ENCODE measurements around the gene VPS26B. TPM values are rescaled to one million over a fixed set of nuclear protein-coding genes. Genes with fewer than 3 reads are reported as not detected.
"Not testable (repeated sequence)": the region's sequence is repeated elsewhere in the genome, so short reads cannot be mapped to it uniquely, and the experiment has no call there.

VPS26B gene
- total RNA-seq, 1 donor from 2014 or later, result 26.9 TPM

DNA sequence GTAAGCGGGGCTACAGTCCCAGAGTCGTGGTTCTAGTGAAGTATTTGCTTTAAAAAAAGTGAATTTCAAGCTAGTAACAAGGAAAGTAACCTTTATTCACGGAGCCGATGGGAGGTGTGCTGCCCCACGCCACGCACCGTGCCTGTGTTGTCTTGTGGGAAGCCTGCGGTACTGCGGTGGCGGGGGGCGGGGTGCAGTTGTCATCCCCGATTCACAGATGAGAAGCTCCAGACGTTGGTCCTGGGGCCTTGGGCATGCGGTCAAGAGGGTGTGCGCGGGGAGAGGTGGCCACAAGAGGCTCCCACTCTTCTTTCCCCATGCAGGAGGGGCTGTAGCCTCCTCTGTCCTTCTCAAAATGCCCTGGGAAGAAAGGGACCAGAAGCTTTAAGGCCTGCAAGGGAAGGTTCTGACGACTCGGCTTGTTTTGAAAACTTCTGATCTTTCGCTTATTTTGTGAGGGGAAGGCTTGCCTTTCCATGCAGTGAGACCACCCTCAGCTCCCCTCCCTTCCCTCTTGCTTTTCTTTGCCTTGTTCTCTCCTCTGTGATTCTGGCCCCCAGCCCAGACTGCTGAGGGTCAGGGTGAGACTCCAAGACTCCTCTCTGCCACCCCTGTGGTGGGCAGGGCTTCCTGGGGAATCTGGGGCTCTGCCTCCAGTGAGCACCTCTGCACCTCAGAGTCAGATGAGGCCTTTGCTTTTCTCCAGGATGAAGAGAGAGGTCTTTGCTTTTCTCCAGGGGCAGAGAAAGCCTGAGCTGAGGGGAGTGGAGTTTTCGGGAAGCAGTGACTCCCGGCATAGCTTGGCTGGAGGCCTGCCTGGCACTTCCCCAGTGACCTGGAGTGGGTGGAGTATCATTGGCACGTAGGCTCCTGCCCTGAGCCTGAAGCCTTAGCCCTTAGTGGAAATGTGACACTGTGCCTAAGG lies 57.9 kb downstream of the VPS26B start:
- no peak for DNase-seq (ENCODE audit: low read depth)
- TF ChIP-seq, protein P1, sequence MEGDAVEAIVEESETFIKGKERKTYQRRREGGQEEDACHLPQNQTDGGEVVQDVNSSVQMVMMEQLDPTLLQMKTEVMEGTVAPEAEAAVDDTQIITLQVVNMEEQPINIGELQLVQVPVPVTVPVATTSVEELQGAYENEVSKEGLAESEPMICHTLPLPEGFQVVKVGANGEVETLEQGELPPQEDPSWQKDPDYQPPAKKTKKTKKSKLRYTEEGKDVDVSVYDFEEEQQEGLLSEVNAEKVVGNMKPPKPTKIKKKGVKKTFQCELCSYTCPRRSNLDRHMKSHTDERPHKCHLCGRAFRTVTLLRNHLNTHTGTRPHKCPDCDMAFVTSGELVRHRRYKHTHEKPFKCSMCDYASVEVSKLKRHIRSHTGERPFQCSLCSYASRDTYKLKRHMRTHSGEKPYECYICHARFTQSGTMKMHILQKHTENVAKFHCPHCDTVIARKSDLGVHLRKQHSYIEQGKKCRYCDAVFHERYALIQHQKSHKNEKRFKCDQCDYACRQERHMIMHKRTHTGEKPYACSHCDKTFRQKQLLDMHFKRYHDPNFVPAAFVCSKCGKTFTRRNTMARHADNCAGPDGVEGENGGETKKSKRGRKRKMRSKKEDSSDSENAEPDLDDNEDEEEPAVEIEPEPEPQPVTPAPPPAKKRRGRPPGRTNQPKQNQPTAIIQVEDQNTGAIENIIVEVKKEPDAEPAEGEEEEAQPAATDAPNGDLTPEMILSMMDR (IDR thresholded peaks at IDR 0.05; ENCODE audit: insufficient read depth, low read length, poor library complexity, severe bottlenecking), result no peak

GRCh38 chr11:134283461-134284230 lies 59.2 kb downstream of the VPS26B start:
- TF ChIP-seq, protein P1 (IDR thresholded peaks at IDR 0.05; ENCODE audit: insufficient read depth, low read length, poor library complexity, severe bottlenecking), result no peak
- no peak for DNase-seq (ENCODE audit: low read depth)

More for the DNA sequence above, 57.9 kb downstream of the VPS26B start:
- Histone ChIP-seq H3K36me3 (ENCODE audit: control insufficient read depth, insufficient read depth, low read length) (no peaks in the 10 kb centered on the region), H3K4me3 (ENCODE audit: low read depth, low read length) (no peak overlapping the region), H3K27me3 (ENCODE audit: control insufficient read depth, insufficient read depth, low read length) (peaks cover 12% of the 10 kb centered on the region)

GRCh38 chr11:134284349-134284748 lies 59.9 kb downstream of the VPS26B start:
- H3K36me3 ChIP-seq (ENCODE audit: control insufficient read depth, insufficient read depth, low read length); H3K27me3 ChIP-seq (ENCODE audit: control insufficient read depth, insufficient read depth, low read length); DNase-seq (ENCODE audit: low read depth); H3K4me3 ChIP-seq (ENCODE audit: low read depth, low read length): not testable (repeated sequence)

More at GRCh38 chr11:134283461-134284230, 59.2 kb downstream of the VPS26B start:
- Histone ChIP-seq H3K4me3 (ENCODE audit: low read depth, low read length) (no peak overlapping the region), H3K36me3 (ENCODE audit: control insufficient read depth, insufficient read depth, low read length) (no peaks in the 10 kb centered on the region), H3K27me3 (ENCODE audit: control insufficient read depth, insufficient read depth, low read length) (no peaks in the 10 kb centered on the region)

- TF ChIP-seq, protein P1 (IDR thresholded peaks at IDR 0.05; ENCODE audit: insufficient read depth, low read length, poor library complexity, severe bottlenecking), result no peak
- Histone ChIP-seq H3K36me3 (ENCODE audit: control insufficient read depth, insufficient read depth, low read length) (no peaks in the 10 kb centered on the region), H3K27me3 (ENCODE audit: control insufficient read depth, insufficient read depth, low read length) (no peaks in the 10 kb centered on the region), H3K4me3 (ENCODE audit: low read depth, low read length) (no peak overlapping the region)
- DNase-seq (ENCODE audit: low read depth), result no peak
Observed at GRCh38 chr11:134287561-134287960, 63.1 kb downstream of the VPS26B start.

- DNase-seq (ENCODE audit: low read depth), result no peak
- TF ChIP-seq, protein P1 (IDR thresholded peaks at IDR 0.05; ENCODE audit: insufficient read depth, low read length, poor library complexity, severe bottlenecking), result no peak
- H3K36me3 ChIP-seq (ENCODE audit: control insufficient read depth, insufficient read depth, low read length), result no peaks in the 10 kb centered on the region
Observed at GRCh38 chr11:134288486-134288885, 64.0 kb downstream of the VPS26B start.

DNA sequence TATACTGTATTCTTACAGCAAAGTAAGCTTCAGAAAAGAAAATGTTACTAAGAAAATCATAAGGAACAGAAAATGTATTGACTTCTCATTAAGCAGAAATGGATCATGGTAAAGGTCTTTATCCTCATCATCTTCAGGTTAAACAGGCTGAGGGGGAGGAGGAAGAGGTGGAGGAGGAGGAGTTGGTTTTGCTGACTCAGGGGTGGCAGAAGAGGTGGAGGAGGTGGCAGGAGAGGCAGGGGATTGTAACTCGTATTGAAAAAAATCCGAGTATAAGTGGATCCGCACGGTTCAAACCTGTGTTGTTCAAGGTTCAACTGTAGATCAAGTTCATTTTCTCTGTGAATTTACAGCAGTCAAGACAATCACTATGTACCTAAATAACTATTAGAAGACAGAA lies 64.7 kb downstream of the VPS26B start:
- TF ChIP-seq, protein P1 (IDR thresholded peaks at IDR 0.05; ENCODE audit: insufficient read depth, low read length, poor library complexity, severe bottlenecking), result no peak
- H3K4me3 ChIP-seq (ENCODE audit: low read depth, low read length), result no peak overlapping the region
- DNase-seq (ENCODE audit: low read depth), result no peak
- H3K36me3 ChIP-seq (ENCODE audit: control insufficient read depth, insufficient read depth, low read length), result no peaks in the 10 kb centered on the region
- H3K27me3 ChIP-seq (ENCODE audit: control insufficient read depth, insufficient read depth, low read length), result no peaks in the 10 kb centered on the region

More at GRCh38 chr11:134288486-134288885, 64.0 kb downstream of the VPS26B start:
- Histone ChIP-seq H3K4me3 (ENCODE audit: low read depth, low read length) (no peak overlapping the region), H3K27me3 (ENCODE audit: control insufficient read depth, insufficient read depth, low read length) (no peaks in the 10 kb centered on the region)
